ENCODE measurements around the gene ALDH8A1. TPM values are rescaled to one million over a fixed set of nuclear protein-coding genes. Genes with fewer than 3 reads are reported as not detected.

ALDH8A1 gene
- 0.15 TPM for total RNA-seq (ENCODE audit: unreplicated experiment)
- long read RNA-seq = 0 reads

GRCh38 chr6:134949927-134950326, at the start of gene ALDH8A1:
Gene ALDH8A1, minus strand, starts transcription at chr6:134950101. Its CDS starts 48 bp downstream, at chr6:134950053.
- H3K4me3 Mint-ChIP-seq (ENCODE audit: unreplicated experiment) = no peak within 1 kb of the TSS
- no peak within 1 kb of the TSS for H3K27ac Mint-ChIP-seq (ENCODE audit: unreplicated experiment)
- no peaks in the 10 kb centered on the region for H3K36me3 Mint-ChIP-seq (ENCODE audit: low read depth, unreplicated experiment)
- TF ChIP-seq CTCF (IDR thresholded peaks at IDR 0.05; ENCODE audit: unreplicated experiment) = no peak
- DNase-seq (ENCODE audit: low spot score) = no peak
- no peaks in the 10 kb centered on the region for H3K9me3 Mint-ChIP-seq (ENCODE audit: unreplicated experiment)
- peaks cover 2% of the 10 kb centered on the region for H3K27me3 Mint-ChIP-seq (ENCODE audit: unreplicated experiment)
- no peaks in the 10 kb centered on the region for H3K4me1 Mint-ChIP-seq (ENCODE audit: unreplicated experiment)

GRCh38 chr6:134999107-134999506, 49.2 kb upstream of the ALDH8A1 start:
- H3K4me1 Mint-ChIP-seq (ENCODE audit: unreplicated experiment) = no peaks in the 10 kb centered on the region
- TF ChIP-seq CTCF (IDR thresholded peaks at IDR 0.05; ENCODE audit: unreplicated experiment) = no peak
- no peaks in the 10 kb centered on the region for H3K9me3 Mint-ChIP-seq (ENCODE audit: unreplicated experiment)

GRCh38 chr6:134997133-134997995, 47.5 kb upstream of the ALDH8A1 start:
- Mint-ChIP-seq H3K27me3 (ENCODE audit: unreplicated experiment) (no peaks in the 10 kb centered on the region), H3K27ac (ENCODE audit: unreplicated experiment) (no peak overlapping the region), H3K4me3 (ENCODE audit: unreplicated experiment) (no peak overlapping the region), H3K9me3 (ENCODE audit: unreplicated experiment) (no peaks in the 10 kb centered on the region), H3K36me3 (ENCODE audit: low read depth, unreplicated experiment) (no peaks in the 10 kb centered on the region), H3K4me1 (ENCODE audit: unreplicated experiment) (no peaks in the 10 kb centered on the region)
- no peak for DNase-seq (ENCODE audit: low spot score)
- TF ChIP-seq CTCF (IDR thresholded peaks at IDR 0.05; ENCODE audit: unreplicated experiment) = no peak

More at GRCh38 chr6:134999107-134999506, 49.2 kb upstream of the ALDH8A1 start:
- H3K27ac Mint-ChIP-seq (ENCODE audit: unreplicated experiment) = no peak overlapping the region
- H3K27me3 Mint-ChIP-seq (ENCODE audit: unreplicated experiment) = no peaks in the 10 kb centered on the region
- H3K36me3 Mint-ChIP-seq (ENCODE audit: low read depth, unreplicated experiment) = no peaks in the 10 kb centered on the region
- H3K4me3 Mint-ChIP-seq (ENCODE audit: unreplicated experiment) = no peak overlapping the region
- DNase-seq (ENCODE audit: low spot score) = no peak

- H3K27ac Mint-ChIP-seq (ENCODE audit: unreplicated experiment) = no peak overlapping the region
- DNase-seq (ENCODE audit: low spot score) = no peak
Measured at GRCh38 chr6:134995536-134995935, 45.6 kb upstream of the ALDH8A1 start.

More at GRCh38 chr6:134995536-134995935, 45.6 kb upstream of the ALDH8A1 start:
- Mint-ChIP-seq H3K9me3 (ENCODE audit: unreplicated experiment) (no peaks in the 10 kb centered on the region), H3K36me3 (ENCODE audit: low read depth, unreplicated experiment) (peaks cover 3% of the 10 kb centered on the region), H3K4me1 (ENCODE audit: unreplicated experiment) (peaks cover 5% of the 10 kb centered on the region), H3K4me3 (ENCODE audit: unreplicated experiment) (no peak overlapping the region), H3K27me3 (ENCODE audit: unreplicated experiment) (no peaks in the 10 kb centered on the region)
- TF ChIP-seq CTCF (IDR thresholded peaks at IDR 0.05; ENCODE audit: unreplicated experiment) = no peak

All from endothelial cell (in vitro differentiated cells).